Upper lobe of left lung (tissue), 6 donors: Measurements from ENCODE around the gene HAO2. TPM values are rescaled to one million over a fixed set of nuclear protein-coding genes. Genes with fewer than 3 reads are reported as not detected.

Experiments
- ATAC-seq, 2 donors: fragments of 200-7000 bp; cut with Tn5 transposase; one replicate each; pipeline ENCODE4 v1.9.1; 2022; ENCODE audit warnings: mild to moderate bottlenecking in 2 of 2, moderate library complexity in 2 of 2; ENCODE audit not compliant: low FRiP score in 2 of 2
- DNase-seq, 2 donors: peaks; one replicate each; pipeline ENCODE4 v3.0.0-alpha.2; 2019 to 2020
- H3K27ac ChIP-seq, 4 donors: fragments of 200-600 bp; sonication (generic); one replicate each; pipeline ENCODE4 v1.5.1; 2016 to 2019
- H3K27me3 ChIP-seq, 4 donors: fragments of 200-600 bp; sonication (generic); one replicate each; pipeline ENCODE4 v1.5.1; 2017 to 2019
- H3K36me3 ChIP-seq, 4 donors: fragments of 200-600 bp; sonication (generic); one replicate each; pipeline ENCODE4 v1.5.1; 2016 to 2019
- H3K4me1 ChIP-seq, 4 donors: fragments of 200-600 bp; sonication (generic); one replicate each; pipeline ENCODE4 v1.5.1; 2018 to 2019
- H3K4me3 ChIP-seq, 4 donors: fragments of 200-600 bp; sonication (generic); one replicate each; pipeline ENCODE4 v1.5.1; 2017 to 2019; ENCODE audit warnings: mild to moderate bottlenecking in 2 of 4, moderate library complexity in 1 of 4
- H3K9me3 ChIP-seq, 4 donors: fragments of 200-600 bp; sonication (generic); one replicate each; pipeline ENCODE4 v1.5.1; 2018 to 2019
- EP300 ChIP-seq, 4 donors: sonication (generic); formaldehyde crosslinking; IDR thresholded peaks; one replicate each; pipeline ENCODE4 v1.5.1; 2017; ENCODE audit warnings: antibody characterized with exemption in 4 of 4, control low read depth in 2 of 4
- POLR2A ChIP-seq, 4 donors: fragments of 450-650 bp; IDR thresholded peaks; one replicate each; pipeline ENCODE4 v1.5.1; 2016 to 2017; ENCODE audit warnings: antibody characterized with exemption in 4 of 4, mild to moderate bottlenecking in 2 of 4
- POLR2AphosphoS5 ChIP-seq, 2 donors: sonication (generic); formaldehyde crosslinking; IDR thresholded peaks; one replicate each; pipeline ENCODE4 v1.5.1; 2017; ENCODE audit warnings: antibody characterized with exemption in 2 of 2
- WGBS, 2 donors: methylation state at CpG; one replicate each; pipeline ENCODE4 v1.1.5; 2017 to 2018; 5-methylcytosine and 5-hydroxymethylcytosine counted together
- total RNA-seq, 6 donors: library from RNA; depleted of rRNA in 4 of 6; stranded (reverse); fragments of >200 nt in 4 of 6; gene quantifications; one replicate each; pipeline versions ENCODE4 v1.1.0 to v1.2.1, GENCODE V29; 2016 to 2021
- TF ChIP-seq, protein P1 (sequence below), 6 experiments: fragments of 450-650 bp in 4 of 6; fragments of 200-600 bp in 2 of 6; sonication (generic) in 2 of 6; IDR thresholded peaks; one replicate each; pipeline ENCODE4 v1.5.1; 2016 to 2019; ENCODE audit warnings: antibody characterized with exemption in 6 of 6
- donor health status: DM: no; HTN: no; CAD: no; lungs with moderate emphysema.
- donor health status: DM: no; HTN: yes; CAD: no; lungs with severe emphysema.

Gene HAO2
- total RNA-seq, 6 donors from 2014 or later, result 0.30 to 1.0 TPM; not detected in 4

DNA sequence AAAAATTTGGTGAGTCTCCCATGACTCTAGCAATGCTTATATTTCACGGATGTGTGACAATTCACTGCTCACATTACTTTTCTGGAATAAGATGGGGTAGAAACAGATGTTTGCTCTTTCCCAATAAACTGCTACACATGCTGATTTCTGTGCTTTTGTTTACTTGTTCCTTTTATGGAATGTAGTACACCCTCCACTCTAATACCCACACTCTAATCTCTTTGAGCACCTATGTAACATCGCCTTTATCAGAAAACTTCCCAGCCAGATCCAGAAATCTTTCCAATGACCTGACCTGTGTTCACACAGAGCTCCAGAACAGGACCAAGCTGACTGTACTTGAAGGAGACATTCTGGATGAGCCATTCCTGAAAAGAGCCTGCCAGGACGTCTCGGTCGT is 50.5 kb downstream of the HAO2 start:
- WGBS, 2 donors, result 84 to 87% methylated on average over 5 of the region's 5 CpGs
- Histone ChIP-seq H3K27me3 (no peaks in the 10 kb centered on the region), H3K4me3 (no peak overlapping the region), H3K27ac (no peak overlapping the region), H3K36me3 (no peaks in the 10 kb centered on the region), H3K4me1 (no peaks in the 10 kb centered on the region), H3K9me3 (no peaks in the 10 kb centered on the region)
- DNase-seq (no peak), ATAC-seq (no peak)
- TF ChIP-seq POLR2AphosphoS5 (IDR thresholded peaks at IDR 0.05) (no peak), EP300 (IDR thresholded peaks at IDR 0.05) (no peak), POLR2A (IDR thresholded peaks at IDR 0.05) (no peak)
- TF ChIP-seq, protein P1, sequence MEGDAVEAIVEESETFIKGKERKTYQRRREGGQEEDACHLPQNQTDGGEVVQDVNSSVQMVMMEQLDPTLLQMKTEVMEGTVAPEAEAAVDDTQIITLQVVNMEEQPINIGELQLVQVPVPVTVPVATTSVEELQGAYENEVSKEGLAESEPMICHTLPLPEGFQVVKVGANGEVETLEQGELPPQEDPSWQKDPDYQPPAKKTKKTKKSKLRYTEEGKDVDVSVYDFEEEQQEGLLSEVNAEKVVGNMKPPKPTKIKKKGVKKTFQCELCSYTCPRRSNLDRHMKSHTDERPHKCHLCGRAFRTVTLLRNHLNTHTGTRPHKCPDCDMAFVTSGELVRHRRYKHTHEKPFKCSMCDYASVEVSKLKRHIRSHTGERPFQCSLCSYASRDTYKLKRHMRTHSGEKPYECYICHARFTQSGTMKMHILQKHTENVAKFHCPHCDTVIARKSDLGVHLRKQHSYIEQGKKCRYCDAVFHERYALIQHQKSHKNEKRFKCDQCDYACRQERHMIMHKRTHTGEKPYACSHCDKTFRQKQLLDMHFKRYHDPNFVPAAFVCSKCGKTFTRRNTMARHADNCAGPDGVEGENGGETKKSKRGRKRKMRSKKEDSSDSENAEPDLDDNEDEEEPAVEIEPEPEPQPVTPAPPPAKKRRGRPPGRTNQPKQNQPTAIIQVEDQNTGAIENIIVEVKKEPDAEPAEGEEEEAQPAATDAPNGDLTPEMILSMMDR (IDR thresholded peaks at IDR 0.05), result no peak

DNA sequence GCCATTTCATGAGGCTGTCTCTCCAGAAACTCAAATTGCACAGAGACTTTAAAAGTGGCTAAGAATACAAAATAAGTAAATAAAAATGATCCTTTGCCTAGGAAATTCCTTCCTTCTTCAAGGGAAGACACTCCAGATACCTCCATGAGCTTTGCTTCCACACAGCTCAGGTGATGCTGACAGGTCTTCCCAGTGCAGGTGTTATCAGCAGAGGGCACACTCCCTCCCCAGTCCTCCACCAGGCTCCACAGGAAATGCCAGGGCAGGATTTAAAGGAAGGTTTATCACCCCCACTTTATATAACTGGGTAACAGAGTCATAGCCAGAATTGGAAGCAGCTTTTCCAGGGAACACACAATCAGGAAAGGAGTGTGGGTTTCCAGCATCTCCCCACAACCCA is 52.1 kb downstream of the HAO2 start:
- H3K36me3 ChIP-seq, result no peaks in the 10 kb centered on the region
- no peaks in the 10 kb centered on the region for H3K27me3 ChIP-seq
- ATAC-seq (no peak), DNase-seq (no peak)
- H3K9me3 ChIP-seq, result no peaks in the 10 kb centered on the region
- TF ChIP-seq POLR2AphosphoS5 (IDR thresholded peaks at IDR 0.05), result no peak
- TF ChIP-seq EP300 (IDR thresholded peaks at IDR 0.05), result no peak
- TF ChIP-seq POLR2A (IDR thresholded peaks at IDR 0.05), result no peak
- TF ChIP-seq, protein P1 (IDR thresholded peaks at IDR 0.05), result no peak
- H3K27ac ChIP-seq, result no peak overlapping the region
- no peaks in the 10 kb centered on the region for H3K4me1 ChIP-seq
- H3K4me3 ChIP-seq, result no peak overlapping the region

DNA sequence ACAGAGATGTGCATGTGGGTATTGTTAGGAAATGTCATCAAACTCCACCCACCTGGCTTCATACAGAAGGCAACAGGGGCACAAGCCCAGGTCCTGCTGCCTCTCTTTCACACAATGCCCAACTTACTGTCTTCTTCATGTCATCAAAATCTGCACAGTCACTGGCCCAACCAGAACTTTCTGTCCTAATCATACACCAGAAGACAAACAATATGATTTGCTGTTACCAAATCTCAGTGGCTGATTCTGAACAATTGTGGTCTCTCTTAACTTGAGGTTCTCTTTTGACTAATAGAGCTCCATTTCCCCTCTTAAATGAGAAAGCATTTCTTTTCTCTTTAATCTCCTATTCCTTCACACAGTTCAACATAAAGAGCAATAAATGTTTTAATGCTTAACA is 54.0 kb downstream of the HAO2 start:
- no peaks in the 10 kb centered on the region for H3K36me3 ChIP-seq
- H3K27me3 ChIP-seq, result no peaks in the 10 kb centered on the region
- no peaks in the 10 kb centered on the region for H3K9me3 ChIP-seq
- DNase-seq, result no peak
- ATAC-seq, result no peak
- no peak for TF ChIP-seq POLR2AphosphoS5 (IDR thresholded peaks at IDR 0.05)
- TF ChIP-seq, protein P1 (IDR thresholded peaks at IDR 0.05), result no peak
- TF ChIP-seq EP300 (IDR thresholded peaks at IDR 0.05), result no peak
- no peak for TF ChIP-seq POLR2A (IDR thresholded peaks at IDR 0.05)
- no peak overlapping the region for H3K27ac ChIP-seq
- H3K4me1 ChIP-seq, result no peaks in the 10 kb centered on the region
- H3K4me3 ChIP-seq, result no peak overlapping the region

DNA sequence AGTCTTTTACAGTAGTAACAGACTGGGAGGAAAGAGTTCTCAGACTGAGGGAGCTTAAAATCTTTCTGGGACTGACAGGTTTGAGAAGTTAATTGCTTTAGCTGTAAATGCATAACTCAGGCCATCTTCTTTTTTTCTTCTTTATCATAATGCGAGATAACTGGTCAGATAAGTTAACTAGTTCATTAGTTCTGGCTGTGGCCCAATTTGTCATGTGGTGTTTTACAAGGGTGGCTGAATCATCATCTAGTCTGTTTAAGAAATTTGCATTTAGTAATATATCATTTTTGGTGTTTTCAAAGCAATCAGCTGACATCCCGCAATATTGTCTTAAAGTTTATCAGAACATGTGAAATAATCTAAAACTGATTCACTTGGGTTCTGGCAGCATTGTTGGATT is 60.4 kb downstream of the HAO2 start:
- no peak for ATAC-seq
- no peak overlapping the region for H3K27ac ChIP-seq

DNA sequence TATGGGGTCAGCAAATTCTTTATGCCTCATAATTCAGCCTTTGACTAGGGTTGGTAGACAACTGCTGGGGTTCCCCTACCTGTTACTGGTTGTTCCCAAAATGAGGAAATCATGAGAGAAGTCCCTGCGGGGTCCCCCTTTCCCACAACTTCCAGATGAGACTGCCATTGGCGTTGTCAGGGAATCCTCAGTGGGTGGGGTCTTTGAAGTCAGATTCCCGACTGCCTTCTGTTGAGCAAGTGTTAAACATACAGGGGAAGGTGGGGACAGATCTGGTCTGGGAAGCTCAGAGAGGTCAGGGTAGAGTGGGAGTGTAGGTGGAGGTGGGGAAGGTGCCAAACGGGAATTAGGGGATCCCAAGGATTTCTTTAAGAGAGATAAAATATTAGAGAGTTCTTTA is 61.1 kb downstream of the HAO2 start:
- no peak overlapping the region for H3K4me3 ChIP-seq
- no peaks in the 10 kb centered on the region for H3K4me1 ChIP-seq
- H3K27me3 ChIP-seq, result no peaks in the 10 kb centered on the region
- H3K36me3 ChIP-seq, result no peaks in the 10 kb centered on the region
- H3K9me3 ChIP-seq, result no peaks in the 10 kb centered on the region
- DNase-seq (no peak), ATAC-seq (no peak)
- 61 to 67% methylated on average over 4 of the region's 4 CpGs for WGBS, 2 donors
- H3K27ac ChIP-seq, result no peak overlapping the region
- TF ChIP-seq EP300 (IDR thresholded peaks at IDR 0.05), result no peak
- no peak for TF ChIP-seq POLR2A (IDR thresholded peaks at IDR 0.05)
- TF ChIP-seq POLR2AphosphoS5 (IDR thresholded peaks at IDR 0.05), result no peak
- TF ChIP-seq, protein P1 (IDR thresholded peaks at IDR 0.05), result no peak

More for the DNA sequence above, 60.4 kb downstream of the HAO2 start:
- Histone ChIP-seq H3K4me1 (no peaks in the 10 kb centered on the region), H3K4me3 (no peak overlapping the region), H3K36me3 (no peaks in the 10 kb centered on the region), H3K9me3 (no peaks in the 10 kb centered on the region), H3K27me3 (no peaks in the 10 kb centered on the region)
- 93 to 94% methylated on average over 2 of the region's 2 CpGs for WGBS, 2 donors
- TF ChIP-seq, protein P1 (IDR thresholded peaks at IDR 0.05), result no peak
- no peak for TF ChIP-seq POLR2A (IDR thresholded peaks at IDR 0.05)
- no peak for TF ChIP-seq EP300 (IDR thresholded peaks at IDR 0.05)
- no peak for TF ChIP-seq POLR2AphosphoS5 (IDR thresholded peaks at IDR 0.05)
- no peak for DNase-seq
